Right lung (tissue), 5 donors: ENCODE results near the gene TRMT2A. TPM values are rescaled to one million over a fixed set of nuclear protein-coding genes. Genes with fewer than 3 reads are reported as not detected.

Experiments used
- DNase-seq, 2 donors: peaks; one replicate each; pipeline ENCODE4 v3.0.0-alpha.2; 2013
- polyA plus RNA-seq, 5 donors: library from polyadenylated mRNA; unstranded; fragments of 120-200 nt; gene quantifications; one replicate each; pipeline versions ENCODE4 v1.2.1 to v1.2.3, GENCODE V29; 2013; ENCODE audit warnings: inconsistent platforms in 1 of 5, low replicate concordance in 1 of 5; ENCODE audit not compliant: insufficient read length in 5 of 5, insufficient read depth in 1 of 5

TRMT2A gene
- polyA plus RNA-seq, 5 donors, result 28.8 to 64.0 (median 46.4) TPM

DNA sequence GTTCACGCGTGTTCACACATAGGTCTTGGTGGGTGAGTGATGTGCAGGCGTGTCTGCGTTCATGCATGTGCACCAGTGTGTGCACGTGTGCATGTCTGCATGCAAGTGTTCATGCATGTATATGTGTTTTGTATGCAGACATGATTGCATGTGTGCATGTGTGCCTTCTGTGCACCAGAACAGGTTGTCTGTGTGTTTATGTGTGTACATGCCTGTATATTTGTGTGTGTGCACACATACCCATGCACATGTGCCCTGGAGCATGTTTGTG lies 19.5 kb upstream of the TRMT2A start:
- no peak for DNase-seq

GRCh38 chr22:20135806-20136602 lies 19.0 kb upstream of the TRMT2A start:
- DNase-seq, result no peak

GRCh38 chr22:20135265-20135664 lies 18.2 kb upstream of the TRMT2A start:
- no peak for DNase-seq

DNA sequence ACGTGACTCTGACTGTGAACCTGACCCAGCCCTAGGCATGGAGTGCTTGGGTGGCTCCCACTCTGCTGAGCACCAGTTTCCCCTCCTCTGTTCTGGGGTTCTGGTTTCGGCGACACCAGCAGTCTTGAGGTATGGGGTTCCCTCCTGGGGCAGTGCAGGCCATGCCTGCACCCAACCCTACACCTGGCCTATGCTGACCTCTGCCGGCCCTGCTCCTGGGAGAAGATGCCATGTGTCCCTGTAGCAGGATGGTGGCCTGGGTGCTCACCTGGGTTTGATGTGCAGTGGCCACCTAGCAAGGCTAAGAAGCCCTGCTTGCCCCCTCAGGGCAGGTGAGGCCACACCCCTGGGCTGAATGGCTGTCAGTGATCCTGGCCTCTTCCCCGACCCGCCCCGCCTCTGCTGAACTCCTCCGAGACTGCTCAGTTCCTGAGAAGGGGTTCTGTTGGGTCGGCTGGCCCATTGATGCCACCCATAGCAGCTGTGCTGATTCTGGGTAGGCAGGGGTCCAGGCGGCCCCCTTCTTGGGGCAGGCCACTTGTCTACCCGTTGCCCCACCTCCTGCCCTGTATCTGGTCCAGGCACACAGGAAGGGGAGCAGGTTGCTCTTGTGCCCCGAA lies 17.0 kb upstream of the TRMT2A start:
- no peak for DNase-seq

DNA sequence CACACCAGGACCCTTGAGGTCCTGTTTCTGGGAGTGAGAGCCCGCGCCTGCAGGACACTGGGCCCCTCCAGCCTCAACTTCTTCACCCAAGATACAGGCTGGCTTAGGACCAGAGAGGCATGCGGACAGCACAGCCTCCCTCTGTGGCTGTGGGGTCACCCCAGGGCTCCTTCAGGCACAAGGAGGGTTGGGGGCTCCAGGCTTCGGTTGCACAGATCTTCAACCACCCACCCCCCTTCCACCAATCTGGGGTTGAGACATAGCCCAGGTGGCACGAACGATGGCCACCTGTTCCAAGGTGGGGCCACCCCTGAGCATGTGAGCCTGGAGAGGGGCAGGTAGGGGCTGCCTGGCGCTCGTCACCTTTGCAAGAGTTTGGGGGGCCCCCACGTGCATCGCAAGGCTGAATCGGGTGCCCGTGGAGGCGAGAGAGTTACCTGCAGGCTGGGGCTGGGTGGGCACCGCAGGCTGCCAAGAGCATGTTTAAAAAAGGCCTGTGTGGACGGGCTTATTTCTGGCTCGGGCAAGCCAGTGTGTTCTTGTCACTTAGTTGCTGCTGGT lies 15.7 kb upstream of the TRMT2A start:
- no peak for DNase-seq

GRCh38 chr22:20131859-20132685 lies 15.0 kb upstream of the TRMT2A start:
- no peak for DNase-seq

GRCh38 chr22:20131597-20131858 lies 14.5 kb upstream of the TRMT2A start, which contains the start of gene ZDHHC8:
TSS of gene ZDHHC8 (plus strand) at chr22:20131804. CDS start at chr22:20131948, 144 bp downstream.
- no peak for DNase-seq

DNA sequence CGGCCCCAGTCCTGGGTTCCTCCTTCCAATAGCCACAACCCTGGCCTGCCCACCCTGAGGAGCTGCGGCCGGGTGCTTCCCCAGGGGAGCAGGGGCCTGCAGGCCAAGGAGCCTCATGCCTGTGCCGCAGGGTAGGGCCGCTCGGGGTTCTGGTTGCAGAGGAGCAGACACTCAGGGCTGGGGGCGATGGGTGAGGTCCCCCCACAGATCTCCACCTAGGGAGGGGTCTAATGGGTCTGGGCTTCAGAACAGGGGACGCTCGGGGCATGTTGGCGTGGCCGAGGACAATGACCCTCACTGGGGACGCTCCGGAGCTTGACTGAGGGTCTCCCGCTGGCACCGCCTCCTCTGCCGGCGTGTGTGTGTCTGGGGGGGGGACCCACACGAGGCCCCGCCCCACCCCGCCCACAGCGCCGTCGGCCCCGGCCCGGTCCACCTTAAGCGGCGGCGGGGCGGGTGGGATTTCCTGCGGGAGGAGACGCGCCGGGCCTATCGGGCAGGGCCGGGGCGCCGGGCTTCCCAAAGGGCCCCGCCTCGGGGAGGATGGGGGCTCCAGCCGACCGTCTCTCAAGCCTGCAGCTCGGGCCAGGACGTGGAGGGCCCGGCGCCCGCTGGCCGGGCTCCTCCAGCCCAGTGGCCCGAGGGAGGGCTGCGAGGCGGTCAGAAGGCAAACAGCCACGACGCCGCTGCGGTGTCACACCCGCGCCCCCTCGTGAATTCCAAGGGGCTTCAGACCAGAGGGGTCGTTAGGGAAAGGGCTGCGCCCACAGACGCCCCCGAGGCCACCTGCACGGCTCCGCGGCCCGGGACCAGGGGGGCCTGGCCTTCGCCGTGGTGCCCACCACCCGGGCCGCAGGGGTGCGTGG lies 13.9 kb upstream of the TRMT2A start:
- peak; percentile 64 to 81 for DNase-seq

GRCh38 chr22:20130319-20130718 lies 13.3 kb upstream of the TRMT2A start:
- DNase-seq, result no peak

DNA sequence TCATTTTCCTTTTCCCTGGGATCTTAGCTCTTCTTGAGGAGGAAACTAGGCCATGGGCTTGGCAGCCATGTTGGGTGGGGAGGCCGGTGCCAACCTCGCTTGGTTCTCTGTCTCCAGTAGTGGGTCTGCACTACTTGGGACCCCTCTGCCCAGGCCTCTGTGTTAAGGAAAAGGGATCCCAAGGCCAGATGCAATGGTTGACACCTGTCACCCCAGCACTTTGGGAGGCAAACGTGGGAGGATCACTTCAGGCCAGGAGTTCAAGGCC lies 12.7 kb upstream of the TRMT2A start:
- DNase-seq, result no peak

- DNase-seq, result no peak
These were observed 12.1 kb upstream of the TRMT2A start for GRCh38 chr22:20128902-20129746.

DNA sequence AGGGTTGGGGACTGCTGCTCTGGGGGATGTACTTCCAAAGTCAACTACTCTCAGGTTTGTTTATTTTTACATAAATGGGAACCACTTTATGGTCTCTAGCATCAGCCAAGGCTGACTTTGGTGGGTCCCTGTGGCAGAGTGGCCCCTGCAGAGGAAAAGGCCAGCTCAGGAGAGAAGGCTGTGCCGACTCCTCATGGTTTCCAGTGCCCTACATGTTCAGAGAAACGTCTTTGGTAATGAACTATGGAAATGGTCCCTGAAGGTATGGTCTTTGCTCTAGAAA lies 11.5 kb upstream of the TRMT2A start:
- no peak for DNase-seq

GRCh38 chr22:20127869-20128618 lies 11.0 kb upstream of the TRMT2A start:
- DNase-seq, result no peak

- no peak for DNase-seq
These were observed 10.4 kb upstream of the TRMT2A start for GRCh38 chr22:20127318-20127868.

DNA sequence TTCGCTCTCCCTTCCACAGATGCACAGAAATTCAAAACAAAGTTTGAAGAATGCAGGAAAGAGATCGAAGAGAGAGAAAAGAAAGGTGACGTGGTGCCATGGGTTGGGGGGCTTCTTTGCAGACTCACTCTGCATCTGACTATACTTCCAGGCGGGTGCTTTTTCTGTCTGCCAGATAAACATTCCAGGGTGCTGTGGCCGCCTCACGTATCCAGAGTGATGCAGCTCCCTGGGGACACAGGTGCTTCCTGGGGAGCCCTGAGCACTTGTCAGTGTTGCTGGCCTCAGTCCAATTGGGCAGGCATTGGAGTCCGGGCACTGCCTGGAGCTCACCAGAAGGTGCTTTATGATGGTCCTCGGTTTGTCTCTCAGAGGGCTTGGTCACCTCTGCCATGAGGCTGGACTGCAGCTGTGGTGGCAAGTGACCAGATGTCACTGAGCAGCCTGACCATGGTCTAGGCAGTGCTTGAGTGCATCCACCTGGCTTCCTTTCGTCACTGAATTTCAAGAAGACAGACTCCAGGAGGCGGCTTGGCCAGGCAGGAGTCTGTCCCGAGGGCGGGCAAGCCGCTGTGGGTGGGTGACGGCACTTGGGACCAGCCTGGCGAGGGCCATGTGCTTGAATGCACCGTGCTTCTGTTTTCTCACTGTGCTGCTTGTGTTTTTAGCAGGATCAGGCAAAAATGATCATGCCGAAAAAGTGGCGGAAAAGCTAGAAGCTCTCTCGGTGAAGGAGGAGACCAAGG lies 9.4 kb upstream of the TRMT2A start:
- DNase-seq, result no peak

DNA sequence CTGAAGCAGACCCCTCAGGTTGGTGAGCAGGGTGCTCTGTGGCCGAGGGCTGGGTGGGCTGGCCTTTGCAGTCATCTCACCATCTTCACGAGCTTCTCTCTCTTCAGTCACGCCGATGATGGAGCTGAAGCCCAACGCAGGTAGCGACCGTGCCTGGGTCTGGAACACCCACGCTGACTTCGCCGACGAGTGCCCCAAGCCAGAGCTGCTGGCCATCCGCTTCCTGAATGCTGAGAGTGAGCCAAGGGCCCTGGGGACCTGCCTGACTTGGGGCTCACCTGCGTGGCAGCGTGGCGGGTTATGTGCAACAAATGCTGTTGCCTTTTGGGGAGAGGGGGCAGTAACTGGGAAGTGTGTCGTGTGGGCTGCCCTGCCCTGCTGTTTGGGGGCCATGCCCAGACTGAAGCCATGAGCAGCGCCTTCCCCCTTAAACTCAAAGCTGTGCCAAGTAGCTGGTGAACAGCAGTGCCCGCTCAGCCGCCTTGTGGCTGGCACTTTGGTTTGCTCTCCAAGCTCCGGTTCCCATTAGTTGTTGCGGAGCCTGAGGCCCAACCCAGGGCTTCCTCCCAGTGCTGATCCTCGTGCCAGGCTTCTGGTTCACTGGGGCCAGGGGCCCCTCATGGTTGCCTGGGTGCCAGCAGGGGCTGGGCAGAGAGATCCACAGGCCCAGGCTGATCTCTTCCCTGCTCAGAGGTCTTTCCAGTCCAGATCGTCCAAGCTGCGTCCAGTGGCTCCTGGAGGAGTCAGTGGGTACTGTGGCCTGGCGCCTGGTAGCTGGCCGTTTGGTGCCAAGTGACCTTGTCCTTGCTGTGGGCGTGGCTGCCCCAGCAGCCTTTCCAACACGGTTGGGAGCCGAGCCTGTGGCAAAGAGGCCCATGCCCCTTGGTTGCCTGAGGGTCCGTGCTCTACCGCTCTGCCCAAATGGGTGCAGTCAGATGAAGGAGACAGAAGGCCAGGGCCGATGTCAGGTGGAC lies 8.5 kb upstream of the TRMT2A start:
- DNase-seq, result no peak

DNA sequence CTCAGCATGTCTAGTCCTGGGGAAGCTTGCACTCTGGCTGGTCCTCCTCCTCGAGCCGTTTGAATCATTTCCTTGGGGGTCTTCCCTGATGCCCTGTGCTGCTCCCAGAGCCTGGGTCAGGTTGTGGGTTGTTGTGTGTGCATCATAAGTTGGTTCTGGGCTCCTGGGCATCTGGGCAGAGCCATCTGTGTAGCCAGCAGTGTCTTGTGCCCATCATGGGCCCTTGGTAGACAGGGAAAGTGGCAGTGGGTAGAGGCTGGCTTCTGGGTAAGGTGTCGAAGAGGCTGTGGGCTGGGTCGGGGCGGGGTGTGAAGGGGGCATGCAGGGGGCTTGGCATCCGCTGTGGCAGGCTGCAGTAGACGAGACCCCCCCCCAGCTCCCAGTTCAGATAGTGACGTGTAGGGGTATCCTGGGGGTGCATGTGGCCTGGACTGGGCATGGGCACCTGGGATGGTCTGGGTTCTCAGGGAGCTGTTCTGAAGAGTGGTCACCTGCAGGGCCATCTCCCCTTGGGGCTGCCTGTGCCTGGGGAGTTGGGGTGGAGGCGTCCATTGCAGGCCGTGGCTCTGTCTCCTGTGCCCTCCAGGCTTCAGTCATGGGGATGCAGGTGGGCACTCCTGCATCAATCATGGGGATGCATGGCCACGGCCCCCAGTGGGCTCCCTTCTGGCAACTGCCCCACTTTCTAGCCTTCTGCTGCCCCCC lies 7.2 kb upstream of the TRMT2A start:
- DNase-seq, result no peak
